PC-9 (cell line): ENCODE data around the gene CCDC134. TPM values are rescaled to one million over a fixed set of nuclear protein-coding genes. Genes with fewer than 3 reads are reported as not detected.

Experiments used
- BruUV-seq: library from RNA; stranded (reverse); fragments of 400-500 nt; replicated peaks from 2 replicates; lab custom pipeline; 2021; lab: Mats Ljungman, UMichigan
- CTCF ChIA-PET: fragments of 300-600 bp; sonication (Branson Sonifier 250); formaldehyde crosslinking; loops from one replicate; lab custom pipeline; 2022; ENCODE audit warnings: antibody characterized with exemption; lab: Charles Lee
- POLR2A ChIA-PET: fragments of 300-600 bp; sonication (Branson Sonifier 250); formaldehyde crosslinking; loops from one replicate; lab custom pipeline; 2022; ENCODE audit warnings: antibody characterized with exemption; ENCODE audit not compliant: unreplicated experiment; lab: Charles Lee
- DNase-seq, 2 experiments: peaks; one replicate each; pipeline versions ENCODE4 v3.0.0 to v3.0.0-alpha.2; 2015 to 2022; ENCODE audit warnings: mixed read lengths in 1 of 2
- H2AFZ ChIP-seq: fragments of 200-600 bp; sonication (generic); 2 replicates; pipeline ENCODE4 v1.8.1; 2017; ENCODE audit warnings: antibody characterized with exemption
- H3F3A ChIP-seq: fragments of 200-600 bp; sonication (generic); 2 replicates; pipeline ENCODE4 v1.8.1; 2017; ENCODE audit warnings: antibody characterized with exemption, mild to moderate bottlenecking, low read depth; ENCODE audit not compliant: insufficient read depth
- H3K27ac ChIP-seq: fragments of 200-600 bp; sonication (generic); 2 replicates; pipeline ENCODE4 v1.6.1; 2016; ENCODE audit warnings: mixed run types
- H3K27me3 ChIP-seq: fragments of 200-600 bp; sonication (generic); 2 replicates; pipeline ENCODE4 v1.6.1; 2016; ENCODE audit warnings: low read depth, mixed run types; ENCODE audit not compliant: insufficient read depth
- H3K36me3 ChIP-seq: fragments of 200-600 bp; sonication (generic); 2 replicates; pipeline ENCODE4 v1.6.1; 2016; ENCODE audit warnings: low read depth, mixed run types
- H3K4me1 ChIP-seq: fragments of 200-600 bp; sonication (generic); replicated peaks from 2 replicates; pipeline ENCODE4 v1.6.1; 2016; ENCODE audit warnings: mixed run types; ENCODE audit not compliant: insufficient read depth
- H3K4me2 ChIP-seq: fragments of 200-600 bp; sonication (generic); 2 replicates; pipeline ENCODE4 v1.6.1; 2017; ENCODE audit warnings: mixed run types
- H3K4me3 ChIP-seq: fragments of 200-600 bp; sonication (generic); 2 replicates; pipeline ENCODE4 v1.6.1; 2016; ENCODE audit warnings: mixed run types
- H3K79me2 ChIP-seq: fragments of 200-600 bp; sonication (generic); 2 replicates; pipeline ENCODE4 v1.6.1; 2017; ENCODE audit warnings: low read depth, mixed run types
- H3K9me2 ChIP-seq: fragments of 200-600 bp; sonication (generic); 2 replicates; pipeline ENCODE4 v1.8.1; 2017; ENCODE audit warnings: mild to moderate bottlenecking; ENCODE audit not compliant: insufficient read depth
- H3K9me3 ChIP-seq: fragments of 200-600 bp; sonication (generic); 2 replicates; pipeline ENCODE4 v1.8.1; 2016; ENCODE audit warnings: low read depth; ENCODE audit not compliant: insufficient read depth
- H4K20me1 ChIP-seq: fragments of 200-600 bp; sonication (generic); 2 replicates; pipeline ENCODE4 v1.8.1; 2017; ENCODE audit not compliant: insufficient read depth
- CTCF ChIP-seq: fragments of 200-600 bp; sonication (generic); conservative IDR thresholded peaks from 2 replicates; pipeline ENCODE4 v1.6.1; 2017; ENCODE audit warnings: mixed run types, antibody characterized with exemption, mild to moderate bottlenecking, moderate library complexity
- EZH2 ChIP-seq: fragments of 200-600 bp; sonication (generic); IDR thresholded peaks from 2 replicates; pipeline ENCODE4 v1.8.0; 2017; ENCODE audit warnings: antibody characterized with exemption, low read depth
- intact Hi-C: fragments of 100-400 bp; cut with micrococcal nuclease; formaldehyde crosslinking; loops from one replicate; pipeline ENCODE4 v1.10.0; 2022; ENCODE audit not compliant: unreplicated experiment
- total RNA-seq: library from RNA; stranded (reverse); gene quantifications from 2 replicates; pipeline ENCODE4 v1.2.3, GENCODE V29; 2021

The CCDC134 gene
- total RNA-seq, 1 experiment from 2014 or later, result 29.0 TPM

GRCh38 chr22:41831383-41831782, 30.9 kb downstream of the CCDC134 start:
- H3F3A ChIP-seq, result peaks cover 17% of the 10 kb centered on the region; the same call in 1 of the 2 replicates
- H3K4me2 ChIP-seq, result peak overlapping the region; percentile 79; the same call in 1 of the 2 replicates
- peaks cover 19% of the 10 kb centered on the region for H3K36me3 ChIP-seq
- no peak for DNase-seq
- H4K20me1 ChIP-seq, result peaks cover 7% of the 10 kb centered on the region; the same call in 1 of the 2 replicates
- no peak overlapping the region for H3K4me3 ChIP-seq
- intact Hi-C loops, result no loop called here
- H3K9me2 ChIP-seq, result no peaks in the 10 kb centered on the region
- BruUV-seq, result no TSS peak
- no peak overlapping the region for H2AFZ ChIP-seq
- peaks cover 21% of the 10 kb centered on the region for H3K4me1 ChIP-seq
- H3K27ac ChIP-seq, result peak overlapping the region; percentile 77; the same call in 1 of the 2 replicates
- H3K9me3 ChIP-seq, result no peaks in the 10 kb centered on the region
- ChIA-PET POLR2A (interaction anchor here (0.5 kb wide), 1 partner anchor 1679 kb away, joined by 5 read pairs; no protein-coding TSS in a partner anchor), CTCF (interaction anchor here (0.6 kb wide), 1 partner anchor 85 kb away, joined by 4 read pairs; no protein-coding TSS in a partner anchor)
- TF ChIP-seq EZH2 (no peak), CTCF (no peak)
- peaks cover 44% of the 10 kb centered on the region for H3K79me2 ChIP-seq
- no peaks in the 10 kb centered on the region for H3K27me3 ChIP-seq

- Histone ChIP-seq H3K4me1 (peaks cover 21% of the 10 kb centered on the region), H3K9me3 (no peaks in the 10 kb centered on the region), H3K27ac (peak overlapping the region; percentile 77), H2AFZ (peak overlapping the region; percentile 58), H3K79me2 (peaks cover 50% of the 10 kb centered on the region), H3K4me2 (peak overlapping the region; percentile 79), H3K4me3 (peak overlapping the region; percentile 58), H3K9me2 (no peaks in the 10 kb centered on the region), H4K20me1 (peaks cover 7% of the 10 kb centered on the region; the same call in 1 of the 2 replicates), H3F3A (peaks cover 17% of the 10 kb centered on the region; the same call in 1 of the 2 replicates), H3K27me3 (no peaks in the 10 kb centered on the region), H3K36me3 (peaks cover 25% of the 10 kb centered on the region)
- ChIA-PET POLR2A (interaction anchor here (0.9 to 1.0 kb wide), 4 partner anchors 13 to 165 kb away, joined by 3 to 9 read pairs (median 5); partner anchors contain the start of gene CCDC134), CTCF (interaction anchor here (0.6 to 1.1 kb wide), 4 partner anchors 85 to 135 kb away, joined by 3 to 7 read pairs (median 4); no protein-coding TSS in a partner anchor)
- no peak for DNase-seq
- intact Hi-C loops, result loop anchor here (1.0 kb wide), 2 partner anchors 12 to 32 kb away; partner anchors contain the start of gene CCDC134
- BruUV-seq, result TSS peak; percentile 98
- TF ChIP-seq EZH2 (no peak), CTCF (no peak)
Observed at GRCh38 chr22:41831828-41832552, 31.5 kb downstream of the CCDC134 start.

GRCh38 chr22:41832553-41833368, 32.3 kb downstream of the CCDC134 start, which contains the start of gene SREBF2:
SREBF2 (plus strand) TSS chr22:41833105; CDS start chr22:41833271, 166 bp downstream.
- Histone ChIP-seq H3K4me1 (peaks cover 21% of the 10 kb centered on the region), H3K4me2 (peak within 1 kb of the TSS; percentile 97), H3K36me3 (peaks cover 26% of the 10 kb centered on the region), H3K79me2 (peaks cover 58% of the 10 kb centered on the region), H3K27me3 (no peaks in the 10 kb centered on the region), H3F3A (peaks cover 17% of the 10 kb centered on the region; the same call in 1 of the 2 replicates), H3K9me3 (no peaks in the 10 kb centered on the region), H3K9me2 (no peaks in the 10 kb centered on the region), H3K27ac (peak within 1 kb of the TSS; percentile 77), H3K4me3 (peak within 1 kb of the TSS; percentile 71), H4K20me1 (peaks cover 7% of the 10 kb centered on the region; the same call in 1 of the 2 replicates), H2AFZ (peak within 1 kb of the TSS; percentile 75)
- ChIA-PET POLR2A (interaction anchor here (0.5 to 1.0 kb wide), 9 partner anchors 12 to 440 kb away, joined by 3 to 9 read pairs (median 5); partner anchors contain the start of genes CCDC134 and CENPM), CTCF (interaction anchor here (0.6 to 1.3 kb wide), 5 partner anchors 23 to 136 kb away, joined by 3 to 7 read pairs (median 5); no protein-coding TSS in a partner anchor)
- peak; percentile 100 for DNase-seq
- intact Hi-C loops, result loop anchor here (1.0 kb wide), 2 partner anchors 12 to 32 kb away; partner anchors contain the start of gene CCDC134
- BruUV-seq, result no TSS peak
- TF ChIP-seq EZH2 (no peak), CTCF (0 out of 2 replicates have a peak, but pooled peaks have one; percentile 28)
